ENCODE data around the gene FAM149A.

GRCh38 chr4:186107947-186108346 is 3.4 kb downstream of the FAM149A start:
- TF ChIP-seq CTCF (IDR thresholded peaks at IDR 0.05) (no peak), EZH2 (IDR thresholded peaks at IDR 0.05; ENCODE audit: borderline replicate concordance, insufficient read depth, low read depth, low read length, poor library complexity, severe bottlenecking) (no peak)

Measured in B cell (primary cell).